Subcutaneous adipose tissue (tissue), 4 donors: ENCODE results near the gene OPRM1. TPM values are rescaled to one million over a fixed set of nuclear protein-coding genes. Genes with fewer than 3 reads are reported as not detected.

Experiments used
- CTCF ChIP-seq: fragments of 450-650 bp; IDR thresholded peaks from one replicate; pipeline ENCODE4 v1.5.1; 2016; ENCODE audit warnings: low read depth, mild to moderate bottlenecking, control low read depth, antibody characterized with exemption, moderate library complexity
- total RNA-seq, 4 donors: library from RNA; depleted of rRNA; stranded (reverse); fragments of >200 nt; gene quantifications; one replicate each; pipeline ENCODE4 v1.1.0, GENCODE V29; 2016

Gene OPRM1
- total RNA-seq, 4 donors from 2014 or later: not detected

- TF ChIP-seq CTCF: no peak
Observed at GRCh38 chr6:154280521-154280920, 241.5 kb downstream of the OPRM1 start.

GRCh38 chr6:154284313-154284853 lies 245.3 kb downstream of the OPRM1 start:
- no peak for TF ChIP-seq CTCF

- TF ChIP-seq CTCF: no peak
Observed at GRCh38 chr6:154285826-154286225, 246.8 kb downstream of the OPRM1 start.

DNA sequence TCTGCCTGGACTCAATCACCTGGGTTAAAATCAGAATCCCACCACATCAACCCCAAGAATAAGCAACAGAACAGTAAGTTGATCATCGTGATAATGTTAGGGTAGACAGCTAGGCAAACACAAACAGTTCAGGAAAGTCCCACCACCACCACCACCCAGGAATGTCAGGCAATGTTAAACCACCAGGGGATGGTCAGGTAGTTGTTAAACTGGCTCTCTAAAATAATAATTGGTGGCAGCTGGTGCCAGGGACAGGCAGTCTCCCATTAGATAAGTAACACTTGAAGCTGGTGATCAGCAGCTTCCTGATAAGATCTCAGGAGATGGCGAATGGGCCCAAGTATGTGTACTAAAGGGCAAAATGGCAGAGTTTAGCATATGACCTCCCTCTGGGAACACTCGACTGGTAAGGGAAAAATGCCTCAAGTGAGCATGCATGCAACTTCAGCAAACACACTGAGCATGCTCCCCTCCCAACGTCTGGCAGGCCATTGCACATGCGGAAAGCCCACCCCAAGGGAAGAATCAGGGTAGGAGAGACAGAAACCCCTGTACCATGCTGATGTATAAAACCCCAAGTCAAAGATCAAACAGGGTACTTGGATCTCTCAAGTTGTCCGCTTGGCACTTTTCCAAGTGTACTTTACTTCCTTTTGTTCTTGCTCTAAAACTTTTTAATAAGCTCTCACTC lies 250.9 kb downstream of the OPRM1 start:
- TF ChIP-seq CTCF: no peak

DNA sequence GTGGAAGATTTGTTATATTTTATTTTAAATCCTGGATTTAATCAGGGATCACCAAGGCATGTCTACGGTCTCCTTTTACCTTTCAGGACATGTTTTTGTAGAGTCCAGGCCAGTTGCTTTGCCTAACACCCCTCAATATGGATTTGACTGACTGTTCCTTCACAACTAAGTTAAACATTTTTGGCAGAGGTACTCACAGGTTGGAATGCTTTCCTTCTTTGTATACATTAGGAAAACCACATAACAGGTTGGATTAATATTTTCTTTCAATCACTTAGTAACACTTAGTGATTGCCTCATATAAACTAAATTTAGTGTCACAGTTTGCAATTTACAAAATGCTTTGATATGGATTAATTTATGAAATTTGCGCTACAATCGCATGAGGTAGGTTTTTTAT lies 253.0 kb downstream of the OPRM1 start:
- no peak for TF ChIP-seq CTCF

DNA sequence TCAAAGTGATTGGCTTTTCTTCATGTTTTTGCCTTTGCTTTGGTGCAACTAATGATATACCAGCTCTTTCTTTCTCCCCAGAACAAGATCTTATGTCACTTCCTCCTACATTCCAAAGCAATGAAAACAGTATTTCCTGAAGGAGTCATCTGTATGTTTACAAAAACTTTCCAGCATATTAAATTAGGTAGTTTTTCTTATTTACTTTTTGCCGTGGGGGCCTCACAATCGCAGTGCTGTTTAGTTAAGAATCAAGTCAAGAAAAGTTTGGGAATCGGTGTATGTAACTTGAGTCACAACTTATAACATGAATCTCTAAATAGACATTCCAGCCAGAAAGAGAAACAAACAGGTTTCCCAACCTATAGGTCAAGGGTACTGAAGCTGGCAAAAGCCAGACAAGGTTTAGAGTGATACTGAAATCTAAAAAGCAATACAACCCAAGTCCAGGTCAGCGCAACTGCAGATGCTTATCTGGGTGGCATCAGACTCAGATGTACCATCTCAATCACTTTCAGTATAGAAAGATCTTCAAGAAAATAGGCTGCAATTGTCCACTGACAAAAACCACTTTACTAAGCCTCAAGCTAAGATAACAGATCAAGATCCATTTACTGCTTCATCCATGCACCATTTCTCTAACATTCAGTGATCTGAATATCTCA lies 253.9 kb downstream of the OPRM1 start:
- no peak for TF ChIP-seq CTCF

- TF ChIP-seq CTCF: no peak
Observed at GRCh38 chr6:154295733-154296132, 256.7 kb downstream of the OPRM1 start.
